Measurements from ENCODE around the gene KRTAP5-6.

KRTAP5-6 gene

GRCh38 chr11:1696608-1697570 is at the start of gene KRTAP5-6:
Gene KRTAP5-6 (plus strand): TSS chr11:1697195. CDS start chr11:1697246, 51 bp downstream.
- TF ChIP-seq L3MBTL2 (conservative IDR thresholded peaks at IDR 0.05) = no peak
- TF ChIP-seq ZNF384 (IDR thresholded peaks at IDR 0.05) = no peak
- TF ChIP-seq ARNT (IDR thresholded peaks at IDR 0.05) = no peak
- TF ChIP-seq SP1 (IDR thresholded peaks at IDR 0.05) = no peak
- no peak for TF ChIP-seq HDGF (IDR thresholded peaks at IDR 0.05; ENCODE audit: borderline replicate concordance)
- TF ChIP-seq TARDBP (IDR thresholded peaks at IDR 0.05) = no peak
- TF ChIP-seq FOXM1 (IDR thresholded peaks at IDR 0.05; ENCODE audit: borderline replicate concordance) = no peak
- TF ChIP-seq FOXK2 (IDR thresholded peaks at IDR 0.05) = no peak
- TF ChIP-seq LEF1 (IDR thresholded peaks at IDR 0.05; ENCODE audit: borderline replicate concordance) = no peak
- TF ChIP-seq CTBP1 (IDR thresholded peaks at IDR 0.05; ENCODE audit: borderline replicate concordance) = no peak
- TF ChIP-seq NFRKB (IDR thresholded peaks at IDR 0.05) = no peak
- TF ChIP-seq ELF4 (IDR thresholded peaks at IDR 0.05) = no peak
- no peak for TF ChIP-seq PKNOX1 (IDR thresholded peaks at IDR 0.05)
- TF ChIP-seq BHLHE40 (IDR thresholded peaks at IDR 0.05; ENCODE audit: borderline replicate concordance) = no peak
- TF ChIP-seq FOXA1 (IDR thresholded peaks at IDR 0.05) = no peak
- no peak for TF ChIP-seq SUZ12 (IDR thresholded peaks at IDR 0.05)
- CTCF ChIA-PET = interaction anchor here (1.1 kb wide), 1 partner anchor 136 kb away, joined by 4 read pairs; no protein-coding TSS in a partner anchor
- POLR2A ChIA-PET = no interaction called here
- no peak for DNase-seq (ENCODE audit: extremely low spot score)

GRCh38 chr11:1647901-1648652 is 48.9 kb upstream of the KRTAP5-6 start:
- TF ChIP-seq FOXM1 (IDR thresholded peaks at IDR 0.05; ENCODE audit: borderline replicate concordance) (no peak), ELF4 (IDR thresholded peaks at IDR 0.05) (no peak), NFRKB (IDR thresholded peaks at IDR 0.05) (no peak), SP1 (IDR thresholded peaks at IDR 0.05) (no peak), LEF1 (IDR thresholded peaks at IDR 0.05; ENCODE audit: borderline replicate concordance) (no peak), SUZ12 (IDR thresholded peaks at IDR 0.05) (no peak), FOXA1 (IDR thresholded peaks at IDR 0.05) (no peak), CTBP1 (IDR thresholded peaks at IDR 0.05; ENCODE audit: borderline replicate concordance) (no peak), HDGF (IDR thresholded peaks at IDR 0.05; ENCODE audit: borderline replicate concordance) (no peak), TARDBP (IDR thresholded peaks at IDR 0.05) (no peak), L3MBTL2 (conservative IDR thresholded peaks at IDR 0.05) (no peak), FOXK2 (IDR thresholded peaks at IDR 0.05) (no peak), ZNF384 (IDR thresholded peaks at IDR 0.05) (no peak), PKNOX1 (IDR thresholded peaks at IDR 0.05) (no peak), ARNT (IDR thresholded peaks at IDR 0.05) (no peak), BHLHE40 (IDR thresholded peaks at IDR 0.05; ENCODE audit: borderline replicate concordance) (no peak)
- ChIA-PET POLR2A (no interaction called here), CTCF (interaction anchor here (1.7 kb wide), 1 partner anchor 504 kb away, joined by 4 read pairs; no protein-coding TSS in a partner anchor)

GRCh38 chr11:1648653-1649420 is 48.2 kb upstream of the KRTAP5-6 start:
- no peak for DNase-seq (ENCODE audit: extremely low spot score)
- POLR2A ChIA-PET = no interaction called here
- CTCF ChIA-PET = interaction anchor here (1.7 kb wide), 1 partner anchor 503 kb away, joined by 4 read pairs; no protein-coding TSS in a partner anchor
- no peak for TF ChIP-seq HDGF (IDR thresholded peaks at IDR 0.05; ENCODE audit: borderline replicate concordance)
- TF ChIP-seq FOXA1 (IDR thresholded peaks at IDR 0.05) = no peak
- no peak for TF ChIP-seq FOXM1 (IDR thresholded peaks at IDR 0.05; ENCODE audit: borderline replicate concordance)
- no peak for TF ChIP-seq ZNF384 (IDR thresholded peaks at IDR 0.05)
- TF ChIP-seq FOXK2 (IDR thresholded peaks at IDR 0.05) = no peak
- no peak for TF ChIP-seq NFRKB (IDR thresholded peaks at IDR 0.05)
- no peak for TF ChIP-seq CTBP1 (IDR thresholded peaks at IDR 0.05; ENCODE audit: borderline replicate concordance)
- TF ChIP-seq ARNT (IDR thresholded peaks at IDR 0.05) = no peak
- no peak for TF ChIP-seq BHLHE40 (IDR thresholded peaks at IDR 0.05; ENCODE audit: borderline replicate concordance)
- TF ChIP-seq PKNOX1 (IDR thresholded peaks at IDR 0.05) = no peak
- TF ChIP-seq ELF4 (IDR thresholded peaks at IDR 0.05) = no peak

More at GRCh38 chr11:1647901-1648652, 48.9 kb upstream of the KRTAP5-6 start:
- no peak for DNase-seq (ENCODE audit: extremely low spot score)

- TF ChIP-seq FOXM1 (IDR thresholded peaks at IDR 0.05; ENCODE audit: borderline replicate concordance) (peak; percentile 97), ZNF384 (IDR thresholded peaks at IDR 0.05) (no peak)
- POLR2A ChIA-PET = no interaction called here
- CTCF ChIA-PET = interaction anchor here (0.9 to 1.4 kb wide), 5 partner anchors 9 to 501 kb away, joined by 3 to 6 read pairs (median 3); no protein-coding TSS in a partner anchor
- DNase-seq (ENCODE audit: extremely low spot score) = no peak
Observed at GRCh38 chr11:1650034-1650917, 46.7 kb upstream of the KRTAP5-6 start.
